ENCODE results near the gene UFD1. TPM values are rescaled to one million over a fixed set of nuclear protein-coding genes. Genes with fewer than 3 reads are reported as not detected.

UFD1 gene
- polyA plus RNA-seq, 1 of the 3 experiments (the other 2 are of a cell fraction): 111 TPM

DNA sequence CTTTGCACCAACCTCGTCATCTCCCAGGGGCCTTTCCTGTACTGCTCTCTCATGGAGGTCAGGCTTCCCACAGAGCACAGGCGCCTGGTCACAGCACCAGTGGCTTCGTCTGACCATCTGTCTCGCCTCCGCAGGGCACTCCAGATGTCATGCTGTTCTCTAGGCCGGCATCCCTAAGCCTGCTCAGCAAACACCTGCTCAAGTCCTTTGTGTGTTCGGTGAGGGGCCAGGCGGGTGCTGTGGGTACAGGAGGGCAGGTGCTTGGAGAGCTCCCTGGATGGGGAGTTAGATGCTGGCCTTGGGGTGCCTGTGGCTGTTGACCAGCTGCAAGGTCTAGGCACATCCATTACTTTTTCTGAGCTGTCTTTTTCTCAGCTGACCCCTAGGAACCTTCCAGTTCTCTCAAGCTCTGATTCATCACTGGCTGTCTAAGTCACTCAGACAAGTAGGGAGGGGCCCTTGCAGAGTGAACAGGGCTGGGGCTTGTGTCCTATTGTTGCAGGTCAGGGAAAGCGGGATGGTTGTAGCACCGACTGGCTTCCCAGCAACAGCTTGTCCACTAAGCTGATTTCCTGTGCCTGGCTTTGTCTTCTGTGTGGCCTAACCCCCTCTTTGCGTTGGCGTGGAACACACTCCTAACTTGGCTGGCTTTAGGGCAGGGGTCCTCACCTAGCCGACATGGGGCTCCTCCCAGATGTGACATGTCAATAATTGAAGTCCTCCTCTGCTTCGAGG lies 36.0 kb upstream of the UFD1 start:
- H4K20me1 ChIP-seq (ENCODE audit: insufficient read depth): no peaks in the 10 kb centered on the region
- no peak overlapping the region for H2AFZ ChIP-seq (ENCODE audit: low read depth)
- no peak overlapping the region for H3K4me2 ChIP-seq
- ChIA-PET POLR2A (no interaction called here), CTCF (interaction anchor here (5.0 kb wide), 1 partner anchor 115 kb away, joined by 16 read pairs; no protein-coding TSS in a partner anchor)
- H3K9me2 ChIP-seq: no peaks in the 10 kb centered on the region
- DNase-seq: no peak
- TF ChIP-seq RCOR1 (IDR thresholded peaks at IDR 0.05; ENCODE audit: low read length) (no peak), GABPA (IDR thresholded peaks at IDR 0.05; ENCODE audit: low read depth) (no peak), RXRA (IDR thresholded peaks at IDR 0.05; ENCODE audit: borderline replicate concordance, low read depth) (no peak), MXI1 (IDR thresholded peaks at IDR 0.05; ENCODE audit: low read depth, low read length) (no peak), TCF12 (IDR thresholded peaks at IDR 0.05) (no peak), RAD21 (IDR thresholded peaks at IDR 0.05; ENCODE audit: low read length) (no peak)
- TF ChIP-seq, protein P1, sequence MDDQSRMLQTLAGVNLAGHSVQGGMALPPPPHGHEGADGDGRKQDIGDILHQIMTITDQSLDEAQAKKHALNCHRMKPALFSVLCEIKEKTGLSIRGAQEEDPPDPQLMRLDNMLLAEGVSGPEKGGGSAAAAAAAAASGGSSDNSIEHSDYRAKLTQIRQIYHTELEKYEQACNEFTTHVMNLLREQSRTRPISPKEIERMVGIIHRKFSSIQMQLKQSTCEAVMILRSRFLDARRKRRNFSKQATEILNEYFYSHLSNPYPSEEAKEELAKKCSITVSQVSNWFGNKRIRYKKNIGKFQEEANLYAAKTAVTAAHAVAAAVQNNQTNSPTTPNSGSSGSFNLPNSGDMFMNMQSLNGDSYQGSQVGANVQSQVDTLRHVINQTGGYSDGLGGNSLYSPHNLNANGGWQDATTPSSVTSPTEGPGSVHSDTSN (IDR thresholded peaks at IDR 0.05): no peak
- TF ChIP-seq, protein P2, sequence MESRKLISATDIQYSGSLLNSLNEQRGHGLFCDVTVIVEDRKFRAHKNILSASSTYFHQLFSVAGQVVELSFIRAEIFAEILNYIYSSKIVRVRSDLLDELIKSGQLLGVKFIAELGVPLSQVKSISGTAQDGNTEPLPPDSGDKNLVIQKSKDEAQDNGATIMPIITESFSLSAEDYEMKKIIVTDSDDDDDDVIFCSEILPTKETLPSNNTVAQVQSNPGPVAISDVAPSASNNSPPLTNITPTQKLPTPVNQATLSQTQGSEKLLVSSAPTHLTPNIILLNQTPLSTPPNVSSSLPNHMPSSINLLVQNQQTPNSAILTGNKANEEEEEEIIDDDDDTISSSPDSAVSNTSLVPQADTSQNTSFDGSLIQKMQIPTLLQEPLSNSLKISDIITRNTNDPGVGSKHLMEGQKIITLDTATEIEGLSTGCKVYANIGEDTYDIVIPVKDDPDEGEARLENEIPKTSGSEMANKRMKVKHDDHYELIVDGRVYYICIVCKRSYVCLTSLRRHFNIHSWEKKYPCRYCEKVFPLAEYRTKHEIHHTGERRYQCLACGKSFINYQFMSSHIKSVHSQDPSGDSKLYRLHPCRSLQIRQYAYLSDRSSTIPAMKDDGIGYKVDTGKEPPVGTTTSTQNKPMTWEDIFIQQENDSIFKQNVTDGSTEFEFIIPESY (IDR thresholded peaks at IDR 0.05; ENCODE audit: borderline replicate concordance, low read depth): no peak
- no peaks in the 10 kb centered on the region for H3K27me3 ChIP-seq (ENCODE audit: insufficient read depth)
- peaks cover 5% of the 10 kb centered on the region; the same call in 1 of the 2 replicates for H3K9me3 ChIP-seq
- H3F3A ChIP-seq (replicated peaks; ENCODE audit: insufficient read depth): no peaks in the 10 kb centered on the region
- no peaks in the 10 kb centered on the region for H3K4me1 ChIP-seq (ENCODE audit: control insufficient read depth in 1 of 2, insufficient read depth in 2 of 2, low read depth in 1 of 2, low read length in 1 of 2)
- H3K79me2 ChIP-seq (ENCODE audit: insufficient read depth): no peaks in the 10 kb centered on the region
- no peak overlapping the region for H3K4me3 ChIP-seq (ENCODE audit: low read depth in 2 of 2, low read length in 1 of 2)
- 87% methylated on average over 9 of the region's 14 CpGs for WGBS (ENCODE audit: low lambda C conversion rate)
- no peak overlapping the region for H3K9ac ChIP-seq
- H3K36me3 ChIP-seq (replicated peaks in 1 of 2; ENCODE audit: control insufficient read depth in 1 of 2, insufficient read depth in 2 of 2, low read length in 1 of 2): peaks cover 7 to 10% of the 10 kb centered on the region in 2 experiments
- no peak overlapping the region for H3K27ac ChIP-seq (ENCODE audit: low read depth in 2 of 2, low read length in 1 of 2)

DNA sequence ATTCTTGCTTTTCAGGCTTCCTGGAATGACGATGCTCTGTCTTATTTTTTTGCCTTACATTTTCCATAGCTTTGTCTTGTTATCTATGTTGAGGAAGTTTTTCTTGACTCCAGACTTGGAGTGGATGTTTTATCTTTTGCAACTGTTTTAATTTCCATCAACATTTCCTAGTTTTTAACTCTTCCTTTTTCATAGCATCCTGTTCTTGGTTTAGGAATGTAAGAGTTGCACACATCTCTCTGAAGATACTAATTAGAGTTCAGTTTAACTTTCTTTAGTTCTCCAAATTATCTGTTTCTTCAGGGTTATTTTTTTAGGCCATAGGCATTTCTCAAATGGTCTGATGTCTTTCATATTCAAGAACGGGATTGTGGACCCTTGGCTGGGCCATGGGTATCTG lies 34.8 kb upstream of the UFD1 start:
- peaks cover 5% of the 10 kb centered on the region; the same call in 1 of the 2 replicates for H3K9me3 ChIP-seq
- peaks cover 7 to 10% of the 10 kb centered on the region in 2 experiments for H3K36me3 ChIP-seq (replicated peaks in 1 of 2; ENCODE audit: control insufficient read depth in 1 of 2, insufficient read depth in 2 of 2, low read length in 1 of 2)
- CTCF ChIA-PET: no interaction called here

More for the DNA sequence above, 34.8 kb upstream of the UFD1 start:
- Histone ChIP-seq H2AFZ (ENCODE audit: low read depth) (no peak overlapping the region), H3K4me1 (ENCODE audit: control insufficient read depth in 1 of 2, insufficient read depth in 2 of 2, low read depth in 1 of 2, low read length in 1 of 2) (no peaks in the 10 kb centered on the region), H3K27ac (ENCODE audit: low read depth in 2 of 2, low read length in 1 of 2) (no peak overlapping the region), H3K27me3 (ENCODE audit: insufficient read depth) (no peaks in the 10 kb centered on the region), H4K20me1 (ENCODE audit: insufficient read depth) (no peaks in the 10 kb centered on the region), H3K4me3 (ENCODE audit: low read depth in 2 of 2, low read length in 1 of 2) (no peak overlapping the region), H3F3A (replicated peaks; ENCODE audit: insufficient read depth) (no peaks in the 10 kb centered on the region), H3K9me2 (no peaks in the 10 kb centered on the region), H3K79me2 (ENCODE audit: insufficient read depth) (no peaks in the 10 kb centered on the region), H3K9ac (no peak overlapping the region), H3K4me2 (no peak overlapping the region)
- POLR2A ChIA-PET: no interaction called here
- TF ChIP-seq CHD2 (IDR thresholded peaks at IDR 0.05; ENCODE audit: low read length, partially characterized antibody) (no peak), EZH2phosphoT487 (IDR thresholded peaks at IDR 0.05; ENCODE audit: borderline replicate concordance, low read depth) (no peak), TEAD4 (IDR thresholded peaks at IDR 0.05; ENCODE audit: borderline replicate concordance, insufficient read depth) (no peak), RAD21 (IDR thresholded peaks at IDR 0.05; ENCODE audit: low read length) (no peak), EP300 (IDR thresholded peaks at IDR 0.05; ENCODE audit: borderline replicate concordance in 1 of 2, low read depth in 1 of 2, low read length in 1 of 2) (no peak), FOXJ3 (CRISPR knock-in tag; IDR thresholded peaks at IDR 0.05) (no peak), FOXM1 (IDR thresholded peaks at IDR 0.05; ENCODE audit: low read depth) (no peak)
- TF ChIP-seq, protein P1 (IDR thresholded peaks at IDR 0.05): no peak
- TF ChIP-seq, protein P3, sequence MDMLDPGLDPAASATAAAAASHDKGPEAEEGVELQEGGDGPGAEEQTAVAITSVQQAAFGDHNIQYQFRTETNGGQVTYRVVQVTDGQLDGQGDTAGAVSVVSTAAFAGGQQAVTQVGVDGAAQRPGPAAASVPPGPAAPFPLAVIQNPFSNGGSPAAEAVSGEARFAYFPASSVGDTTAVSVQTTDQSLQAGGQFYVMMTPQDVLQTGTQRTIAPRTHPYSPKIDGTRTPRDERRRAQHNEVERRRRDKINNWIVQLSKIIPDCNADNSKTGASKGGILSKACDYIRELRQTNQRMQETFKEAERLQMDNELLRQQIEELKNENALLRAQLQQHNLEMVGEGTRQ (IDR thresholded peaks at IDR 0.05; ENCODE audit: borderline replicate concordance, low read depth, low read length): no peak
- TF ChIP-seq, protein P4, sequence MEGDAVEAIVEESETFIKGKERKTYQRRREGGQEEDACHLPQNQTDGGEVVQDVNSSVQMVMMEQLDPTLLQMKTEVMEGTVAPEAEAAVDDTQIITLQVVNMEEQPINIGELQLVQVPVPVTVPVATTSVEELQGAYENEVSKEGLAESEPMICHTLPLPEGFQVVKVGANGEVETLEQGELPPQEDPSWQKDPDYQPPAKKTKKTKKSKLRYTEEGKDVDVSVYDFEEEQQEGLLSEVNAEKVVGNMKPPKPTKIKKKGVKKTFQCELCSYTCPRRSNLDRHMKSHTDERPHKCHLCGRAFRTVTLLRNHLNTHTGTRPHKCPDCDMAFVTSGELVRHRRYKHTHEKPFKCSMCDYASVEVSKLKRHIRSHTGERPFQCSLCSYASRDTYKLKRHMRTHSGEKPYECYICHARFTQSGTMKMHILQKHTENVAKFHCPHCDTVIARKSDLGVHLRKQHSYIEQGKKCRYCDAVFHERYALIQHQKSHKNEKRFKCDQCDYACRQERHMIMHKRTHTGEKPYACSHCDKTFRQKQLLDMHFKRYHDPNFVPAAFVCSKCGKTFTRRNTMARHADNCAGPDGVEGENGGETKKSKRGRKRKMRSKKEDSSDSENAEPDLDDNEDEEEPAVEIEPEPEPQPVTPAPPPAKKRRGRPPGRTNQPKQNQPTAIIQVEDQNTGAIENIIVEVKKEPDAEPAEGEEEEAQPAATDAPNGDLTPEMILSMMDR (IDR thresholded peaks at IDR 0.05): no peak
- 50% methylated on average over 2 of the region's 2 CpGs for WGBS (ENCODE audit: low lambda C conversion rate)
- no peak for DNase-seq

Measured in SK-N-SH (cell line).